ENCODE results near the gene NFATC2. TPM values are rescaled to one million over a fixed set of nuclear protein-coding genes. Genes with fewer than 3 reads are reported as not detected.

Gene NFATC2
- polyA plus RNA-seq, 1 experiment: 0.21 TPM

GRCh38 chr20:51446230-51446629, 96.3 kb downstream of the NFATC2 start:
- Histone ChIP-seq H3K4me3 (ENCODE audit: low read depth, low read length) (no peak overlapping the region), H3K27me3 (ENCODE audit: control insufficient read depth, insufficient read depth, low read length) (no peaks in the 10 kb centered on the region), H3K36me3 (ENCODE audit: control insufficient read depth, insufficient read depth, low read length) (no peaks in the 10 kb centered on the region)
- no peak for DNase-seq (ENCODE audit: low read depth)
- CTCF ChIA-PET: interaction anchor here (1.0 to 1.4 kb wide), 3 partner anchors 10 to 61 kb away, joined by 3 to 4 read pairs (median 4); no protein-coding TSS in a partner anchor
- POLR2A ChIA-PET: no interaction called here
- TF ChIP-seq CTCF (IDR thresholded peaks at IDR 0.05; ENCODE audit: insufficient read depth, low read depth, low read length): no peak

GRCh38 chr20:51445591-51445990, 96.9 kb downstream of the NFATC2 start:
- no peak for DNase-seq (ENCODE audit: low read depth)
- ChIA-PET CTCF (interaction anchor here (0.7 kb wide), 1 partner anchor 149 kb away, joined by 3 read pairs; no protein-coding TSS in a partner anchor), POLR2A (no interaction called here)
- TF ChIP-seq CTCF (IDR thresholded peaks at IDR 0.05; ENCODE audit: insufficient read depth, low read depth, low read length): no peak
- no peaks in the 10 kb centered on the region for H3K27me3 ChIP-seq (ENCODE audit: control insufficient read depth, insufficient read depth, low read length)
- no peak overlapping the region for H3K4me3 ChIP-seq (ENCODE audit: low read depth, low read length)
- H3K36me3 ChIP-seq (ENCODE audit: control insufficient read depth, insufficient read depth, low read length): no peaks in the 10 kb centered on the region

GRCh38 chr20:51444922-51445438, 97.5 kb downstream of the NFATC2 start:
- POLR2A ChIA-PET: no interaction called here
- no peak overlapping the region for H3K4me3 ChIP-seq (ENCODE audit: low read depth, low read length)
- TF ChIP-seq CTCF (IDR thresholded peaks at IDR 0.05; ENCODE audit: insufficient read depth, low read depth, low read length): no peak

GRCh38 chr20:51444467-51444866, 98.1 kb downstream of the NFATC2 start:
- CTCF ChIA-PET: interaction anchor here (1.0 to 1.2 kb wide), 2 partner anchors 12 to 58 kb away, joined by 4 read pairs; no protein-coding TSS in a partner anchor
- DNase-seq (ENCODE audit: low read depth): peak; percentile 69
- no peak overlapping the region for H3K4me3 ChIP-seq (ENCODE audit: low read depth, low read length)

More at GRCh38 chr20:51444922-51445438, 97.5 kb downstream of the NFATC2 start:
- CTCF ChIA-PET: interaction anchor here (1.0 to 1.2 kb wide), 2 partner anchors 12 to 59 kb away, joined by 4 read pairs; no protein-coding TSS in a partner anchor
- DNase-seq (ENCODE audit: low read depth): no peak
- Histone ChIP-seq H3K27me3 (ENCODE audit: control insufficient read depth, insufficient read depth, low read length) (no peaks in the 10 kb centered on the region), H3K36me3 (ENCODE audit: control insufficient read depth, insufficient read depth, low read length) (no peaks in the 10 kb centered on the region)

More at GRCh38 chr20:51444467-51444866, 98.1 kb downstream of the NFATC2 start:
- no peak for TF ChIP-seq CTCF (IDR thresholded peaks at IDR 0.05; ENCODE audit: insufficient read depth, low read depth, low read length)
- no peaks in the 10 kb centered on the region for H3K27me3 ChIP-seq (ENCODE audit: control insufficient read depth, insufficient read depth, low read length)
- no peaks in the 10 kb centered on the region for H3K36me3 ChIP-seq (ENCODE audit: control insufficient read depth, insufficient read depth, low read length)
- POLR2A ChIA-PET: interaction anchor here (0.6 kb wide), 1 partner anchor 29 kb away, joined by 3 read pairs; no protein-coding TSS in a partner anchor
